ENCODE measurements around the gene RNF17. TPM values are rescaled to one million over a fixed set of nuclear protein-coding genes. Genes with fewer than 3 reads are reported as not detected.

The RNF17 gene
- total RNA-seq, 4 donors from 2014 or later = 0.42 TPM; not detected in 3

- TF ChIP-seq POLR2AphosphoS5 (IDR thresholded peaks at IDR 0.05) = no peak
- TF ChIP-seq, protein P1, sequence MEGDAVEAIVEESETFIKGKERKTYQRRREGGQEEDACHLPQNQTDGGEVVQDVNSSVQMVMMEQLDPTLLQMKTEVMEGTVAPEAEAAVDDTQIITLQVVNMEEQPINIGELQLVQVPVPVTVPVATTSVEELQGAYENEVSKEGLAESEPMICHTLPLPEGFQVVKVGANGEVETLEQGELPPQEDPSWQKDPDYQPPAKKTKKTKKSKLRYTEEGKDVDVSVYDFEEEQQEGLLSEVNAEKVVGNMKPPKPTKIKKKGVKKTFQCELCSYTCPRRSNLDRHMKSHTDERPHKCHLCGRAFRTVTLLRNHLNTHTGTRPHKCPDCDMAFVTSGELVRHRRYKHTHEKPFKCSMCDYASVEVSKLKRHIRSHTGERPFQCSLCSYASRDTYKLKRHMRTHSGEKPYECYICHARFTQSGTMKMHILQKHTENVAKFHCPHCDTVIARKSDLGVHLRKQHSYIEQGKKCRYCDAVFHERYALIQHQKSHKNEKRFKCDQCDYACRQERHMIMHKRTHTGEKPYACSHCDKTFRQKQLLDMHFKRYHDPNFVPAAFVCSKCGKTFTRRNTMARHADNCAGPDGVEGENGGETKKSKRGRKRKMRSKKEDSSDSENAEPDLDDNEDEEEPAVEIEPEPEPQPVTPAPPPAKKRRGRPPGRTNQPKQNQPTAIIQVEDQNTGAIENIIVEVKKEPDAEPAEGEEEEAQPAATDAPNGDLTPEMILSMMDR (IDR thresholded peaks at IDR 0.05) = no peak
- no peak for TF ChIP-seq POLR2A (IDR thresholded peaks at IDR 0.05)
- Histone ChIP-seq H3K27ac (peak overlapping the region in 3 of 4 donors; percentile 90 to 91 (median 91)), H3K4me1 (peaks cover 0 to 20% (median 0%) of the 10 kb centered on the region in 3 donors), H3K36me3 (no peaks in the 10 kb centered on the region), H3K9me3 (no peaks in the 10 kb centered on the region), H3K4me3 (peak overlapping the region; percentile 62 to 93), H3K27me3 (no peaks in the 10 kb centered on the region)
- no peak for ATAC-seq
- WGBS, 2 donors (ENCODE audit: low coverage in 1 of 2) = 14 to 15% methylated on average over 5 of the region's 5 CpGs
These were observed 157.9 kb downstream of the RNF17 start for GRCh38 chr13:24921881-24922280.

DNA sequence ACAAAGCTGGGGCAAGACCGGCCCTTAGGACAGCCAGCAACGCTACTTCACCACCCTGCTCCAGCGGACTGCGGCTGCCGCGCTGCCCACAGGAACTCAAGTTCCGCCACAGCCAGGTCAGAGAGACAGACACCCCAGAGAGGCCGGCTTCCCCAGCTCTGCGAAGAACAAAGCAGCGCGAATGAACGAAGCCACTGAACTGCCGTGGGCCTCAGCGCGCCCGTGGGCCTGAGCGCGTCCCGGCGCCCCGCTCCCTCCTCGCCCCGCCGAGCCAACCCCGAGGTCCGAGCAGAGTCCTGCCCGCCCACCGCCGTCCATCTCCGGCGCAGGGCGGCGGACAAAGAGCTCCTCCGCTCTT lies 158.4 kb downstream of the RNF17 start:
- ATAC-seq = peak; percentile 35

GRCh38 chr13:24922745-24923591 lies 159.0 kb downstream of the RNF17 start:
- Histone ChIP-seq H3K27me3 (no peaks in the 10 kb centered on the region), H3K36me3 (no peaks in the 10 kb centered on the region), H3K4me1 (peaks cover 0 to 20% (median 0%) of the 10 kb centered on the region in 3 donors), H3K4me3 (peak overlapping the region; percentile 62 to 93), H3K9me3 (no peaks in the 10 kb centered on the region), H3K27ac (peak overlapping the region; percentile 90 to 100 (median 91))
- peak; percentile 100 for ATAC-seq
- WGBS, 2 donors (ENCODE audit: low coverage in 1 of 2) = 0 to 1% methylated on average over 5 to 29 of the region's 60 CpGs
- TF ChIP-seq POLR2A (IDR thresholded peaks at IDR 0.05) = peak; percentile 65 to 81
- TF ChIP-seq, protein P1 (IDR thresholded peaks at IDR 0.05) = peak in 3 of 4 experiments; percentile 31 to 37 (median 31)
- peak; percentile 94 for TF ChIP-seq POLR2AphosphoS5 (IDR thresholded peaks at IDR 0.05)
- TF ChIP-seq EP300 (IDR thresholded peaks at IDR 0.05) = no peak

More for the DNA sequence above, 158.4 kb downstream of the RNF17 start:
- H3K4me3 ChIP-seq = peak overlapping the region; percentile 62 to 93
- no peak for TF ChIP-seq EP300 (IDR thresholded peaks at IDR 0.05)
- no peak for TF ChIP-seq POLR2A (IDR thresholded peaks at IDR 0.05)
- no peak for TF ChIP-seq POLR2AphosphoS5 (IDR thresholded peaks at IDR 0.05)
- TF ChIP-seq, protein P1 (IDR thresholded peaks at IDR 0.05) = no peak
- H3K27ac ChIP-seq = peak overlapping the region; percentile 4 to 91 (median 90)
- H3K36me3 ChIP-seq = no peaks in the 10 kb centered on the region
- no CpG with 5 or more reads among the region's 34 CpGs for WGBS, 2 donors (ENCODE audit: low coverage in 1 of 2)
- no peaks in the 10 kb centered on the region for H3K9me3 ChIP-seq
- H3K4me1 ChIP-seq = peaks cover 0 to 20% (median 0%) of the 10 kb centered on the region in 3 donors
- no peaks in the 10 kb centered on the region for H3K27me3 ChIP-seq

- no peak for ATAC-seq
- WGBS, 2 donors (ENCODE audit: low coverage in 1 of 2) = 75 to 86% methylated on average over 10 to 14 of the region's 15 CpGs
- peaks cover 0 to 20% (median 0%) of the 10 kb centered on the region in 3 donors for H3K4me1 ChIP-seq
- no peak overlapping the region for H3K4me3 ChIP-seq
- no peaks in the 10 kb centered on the region for H3K9me3 ChIP-seq
- TF ChIP-seq EP300 (IDR thresholded peaks at IDR 0.05) = no peak
- no peak for TF ChIP-seq POLR2AphosphoS5 (IDR thresholded peaks at IDR 0.05)
- TF ChIP-seq POLR2A (IDR thresholded peaks at IDR 0.05) = no peak
- TF ChIP-seq, protein P1 (IDR thresholded peaks at IDR 0.05) = no peak
- H3K27me3 ChIP-seq = peaks cover 9% of the 10 kb centered on the region
- H3K36me3 ChIP-seq = no peaks in the 10 kb centered on the region
- H3K27ac ChIP-seq = no peak overlapping the region
These were observed 161.6 kb downstream of the RNF17 start for GRCh38 chr13:24925318-24926231.

All from gastroesophageal sphincter (tissue), 4 donors.